Spleen (tissue), 11 donors: ENCODE results near the gene ADCY2. TPM values are rescaled to one million over a fixed set of nuclear protein-coding genes. Genes with fewer than 3 reads are reported as not detected.

Experiments
- DNase-seq: peaks from one replicate; pipeline ENCODE4 v3.0.0-alpha.2; 2020
- H3K27ac ChIP-seq, 8 donors: fragments of 200-600 bp; sonication (generic) in 7 of 8; 1 replicate in 4 of 8; 2 replicates in 4 of 8; pipeline versions ENCODE4 v1.5.0 to v1.8.0; 2016 to 2021; ENCODE audit warnings: inconsistent platforms in 4 of 8, mild to moderate bottlenecking in 4 of 8, moderate library complexity in 1 of 8
- H3K27me3 ChIP-seq, 7 donors: fragments of 200-600 bp; sonication (generic) in 6 of 7; replicated peaks in 1 of 7; 1 replicate in 4 of 7; 2 replicates in 3 of 7; pipeline versions ENCODE4 v1.5.0 to v1.8.0; 2016 to 2021; ENCODE audit warnings: inconsistent platforms in 3 of 7, mild to moderate bottlenecking in 1 of 7
- H3K36me3 ChIP-seq, 6 donors: fragments of 200-600 bp; sonication (generic) in 5 of 6; 1 replicate in 4 of 6; 2 replicates in 2 of 6; pipeline versions ENCODE4 v1.5.0 to v1.8.0; 2016 to 2021; ENCODE audit warnings: inconsistent platforms in 2 of 6
- H3K4me1 ChIP-seq, 6 donors: fragments of 200-600 bp; sonication (generic) in 5 of 6; 1 replicate in 3 of 6; 2 replicates in 3 of 6; pipeline versions ENCODE4 v1.5.0 to v1.8.0; 2016 to 2021; ENCODE audit warnings: inconsistent platforms in 3 of 6
- H3K4me3 ChIP-seq, 8 donors: fragments of 200-600 bp; sonication (generic) in 7 of 8; 1 replicate in 4 of 8; 2 replicates in 4 of 8; pipeline versions ENCODE4 v1.5.0 to v1.8.0; 2016 to 2021; ENCODE audit warnings: inconsistent platforms in 4 of 8, mild to moderate bottlenecking in 4 of 8, moderate library complexity in 2 of 8
- H3K9me3 ChIP-seq, 8 donors: fragments of 200-600 bp; sonication (generic) in 7 of 8; 1 replicate in 4 of 8; 2 replicates in 4 of 8; pipeline versions ENCODE4 v1.5.0 to v1.8.0; 2016 to 2021; ENCODE audit warnings: inconsistent platforms in 4 of 8
- POLR2A ChIP-seq, 3 donors: fragments of 450-650 bp; IDR thresholded peaks; one replicate each; pipeline ENCODE4 v1.5.1; 2017; ENCODE audit warnings: antibody characterized with exemption in 3 of 3, mild to moderate bottlenecking in 1 of 3
- POLR2AphosphoS5 ChIP-seq, 3 donors: sonication (generic); formaldehyde crosslinking; IDR thresholded peaks; one replicate each; pipeline ENCODE4 v1.5.1; 2017; ENCODE audit warnings: antibody characterized with exemption in 3 of 3
- WGBS, 5 donors: extraction: QIAGEN DNeasy Blood & Tissue Kit in 3 of 5; methylation state at CpG; one replicate each; pipeline versions ENCODE4 v1.1.5 to v1.1.7; 2013 to 2018; 5-methylcytosine and 5-hydroxymethylcytosine counted together
- intact Hi-C: fragments of 100-400 bp; cut with DNase I; formaldehyde crosslinking; loops from one replicate; pipeline ENCODE4 v1.15.0; 2023; ENCODE audit warnings: low total_unique reads
- polyA plus RNA-seq, 3 donors: library from polyadenylated mRNA; stranded (reverse); fragments of 200-250 nt; gene quantifications; one replicate each; pipeline ENCODE4 v1.2.1, GENCODE V29; 2013
- total RNA-seq, 7 donors: library from RNA; depleted of rRNA in 3 of 7; stranded (reverse); fragments of >200 nt in 3 of 7; fragmentation: NEBNext Ultra II Directional in 4 of 7; extraction: Animal tissue kit (Norgen Biotek cat#: 25700) in 4 of 7; gene quantifications; one replicate each; pipeline versions ENCODE4 v1.1.0 to v1.2.1, GENCODE V29; 2016 to 2021
- TF ChIP-seq, protein P1 (sequence below), 11 experiments: fragments of 200-600 bp in 7 of 11; fragments of 450-650 bp in 4 of 11; sonication (generic) in 4 of 11; IDR thresholded peaks in 8 of 11; conservative IDR thresholded peaks in 3 of 11; 1 replicate in 7 of 11; 2 replicates in 4 of 11; pipeline versions ENCODE4 v1.4.0 to v1.8.0; 2016 to 2021; ENCODE audit warnings: antibody characterized with exemption in 11 of 11, inconsistent platforms in 4 of 11, mild to moderate bottlenecking in 1 of 11
- donor health status: healthy with polysubstance abuse.
- donor health status: DM: no; HTN: no; CAD: no; lungs with moderate emphysema.
- donor health status: DM: no; HTN: no; CAD: no.
- donor health status: Bipolar disorder and iron deficiency.
- donor health status: healthy.
- donor health status: DM: no; HTN: no; CAD: no.
- donor health status: DM: yes; HTN: yes; CAD: no.

The ADCY2 gene
- total and polyA plus RNA-seq, 10 donors: 0.02 to 1.5 (median 0.18) TPM

DNA sequence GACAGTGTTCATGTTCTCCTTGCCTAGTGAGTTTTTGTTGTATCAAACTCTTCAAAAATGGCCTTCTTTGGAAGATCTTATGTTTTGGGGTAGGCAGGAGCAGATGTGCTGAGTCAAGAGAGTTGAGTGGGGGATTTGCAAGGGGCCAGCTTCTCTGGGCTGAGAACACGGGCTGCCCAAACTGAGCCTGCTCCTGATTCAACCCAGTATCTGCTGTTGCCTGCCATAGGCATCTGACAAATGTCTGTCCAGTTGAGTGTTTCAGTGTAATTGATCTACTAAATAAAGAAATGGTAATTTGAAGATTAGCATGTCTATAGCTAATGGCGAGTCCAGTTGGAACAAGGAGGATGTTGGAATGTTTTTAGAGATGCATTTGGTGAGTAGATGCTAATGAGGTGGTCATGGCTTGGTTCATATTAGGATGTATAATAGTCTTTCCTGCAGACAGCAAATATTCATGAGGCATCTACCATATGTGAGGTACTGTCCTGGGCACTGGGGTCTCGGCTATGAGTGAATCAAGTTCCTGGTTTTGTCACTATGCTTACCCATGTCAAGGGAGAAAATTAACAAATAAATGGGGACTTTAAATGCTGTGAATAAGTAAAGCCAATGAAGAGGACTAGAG lies 119.5 kb downstream of the ADCY2 start:
- WGBS, 5 donors: 71 to 81% (median 78%) methylated on average over 3 of the region's 3 CpGs
- intact Hi-C loops: no loop called here
- no peak for DNase-seq
- no peaks in the 10 kb centered on the region for H3K4me1 ChIP-seq
- H3K27ac ChIP-seq: no peak overlapping the region
- H3K36me3 ChIP-seq: no peaks in the 10 kb centered on the region
- H3K9me3 ChIP-seq: no peaks in the 10 kb centered on the region
- no peaks in the 10 kb centered on the region for H3K27me3 ChIP-seq
- no peak for TF ChIP-seq POLR2A (IDR thresholded peaks at IDR 0.05)
- TF ChIP-seq, protein P1, sequence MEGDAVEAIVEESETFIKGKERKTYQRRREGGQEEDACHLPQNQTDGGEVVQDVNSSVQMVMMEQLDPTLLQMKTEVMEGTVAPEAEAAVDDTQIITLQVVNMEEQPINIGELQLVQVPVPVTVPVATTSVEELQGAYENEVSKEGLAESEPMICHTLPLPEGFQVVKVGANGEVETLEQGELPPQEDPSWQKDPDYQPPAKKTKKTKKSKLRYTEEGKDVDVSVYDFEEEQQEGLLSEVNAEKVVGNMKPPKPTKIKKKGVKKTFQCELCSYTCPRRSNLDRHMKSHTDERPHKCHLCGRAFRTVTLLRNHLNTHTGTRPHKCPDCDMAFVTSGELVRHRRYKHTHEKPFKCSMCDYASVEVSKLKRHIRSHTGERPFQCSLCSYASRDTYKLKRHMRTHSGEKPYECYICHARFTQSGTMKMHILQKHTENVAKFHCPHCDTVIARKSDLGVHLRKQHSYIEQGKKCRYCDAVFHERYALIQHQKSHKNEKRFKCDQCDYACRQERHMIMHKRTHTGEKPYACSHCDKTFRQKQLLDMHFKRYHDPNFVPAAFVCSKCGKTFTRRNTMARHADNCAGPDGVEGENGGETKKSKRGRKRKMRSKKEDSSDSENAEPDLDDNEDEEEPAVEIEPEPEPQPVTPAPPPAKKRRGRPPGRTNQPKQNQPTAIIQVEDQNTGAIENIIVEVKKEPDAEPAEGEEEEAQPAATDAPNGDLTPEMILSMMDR (IDR thresholded peaks at IDR 0.05 in 8 of 11, conservative IDR thresholded peaks at IDR 0.05 in 3 of 11): no peak
- no peak for TF ChIP-seq POLR2AphosphoS5 (IDR thresholded peaks at IDR 0.05)
- no peak overlapping the region for H3K4me3 ChIP-seq

DNA sequence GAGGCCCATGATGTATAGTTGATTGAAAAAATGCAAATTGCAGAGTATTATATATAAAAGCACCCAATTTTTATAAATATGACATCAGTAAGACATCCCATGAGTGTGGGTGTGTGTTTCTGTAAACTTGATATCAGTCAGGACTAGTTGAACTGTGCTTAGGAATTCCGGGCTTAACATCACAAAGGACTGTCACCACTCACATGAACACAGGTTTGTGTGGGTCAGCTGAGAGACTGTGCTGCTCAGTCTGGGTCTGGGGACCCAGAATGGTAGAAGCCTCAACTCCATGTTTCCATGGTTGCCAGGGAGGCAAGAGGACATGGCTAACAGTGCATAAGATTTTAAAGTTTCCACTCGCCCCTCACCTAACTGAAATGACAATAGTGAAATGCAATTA lies 120.3 kb downstream of the ADCY2 start:
- H3K27me3 ChIP-seq: no peaks in the 10 kb centered on the region
- intact Hi-C loops: no loop called here
- no peaks in the 10 kb centered on the region for H3K36me3 ChIP-seq
- H3K27ac ChIP-seq: no peak overlapping the region
- no peaks in the 10 kb centered on the region for H3K4me1 ChIP-seq
- no peak overlapping the region for H3K4me3 ChIP-seq
- DNase-seq: no peak
- no peak for TF ChIP-seq POLR2A (IDR thresholded peaks at IDR 0.05)
- TF ChIP-seq, protein P1 (IDR thresholded peaks at IDR 0.05 in 8 of 11, conservative IDR thresholded peaks at IDR 0.05 in 3 of 11): no peak
- WGBS, 5 donors: 63 to 82% (median 74%) methylated on average over 2 of the region's 2 CpGs
- H3K9me3 ChIP-seq: no peaks in the 10 kb centered on the region

DNA sequence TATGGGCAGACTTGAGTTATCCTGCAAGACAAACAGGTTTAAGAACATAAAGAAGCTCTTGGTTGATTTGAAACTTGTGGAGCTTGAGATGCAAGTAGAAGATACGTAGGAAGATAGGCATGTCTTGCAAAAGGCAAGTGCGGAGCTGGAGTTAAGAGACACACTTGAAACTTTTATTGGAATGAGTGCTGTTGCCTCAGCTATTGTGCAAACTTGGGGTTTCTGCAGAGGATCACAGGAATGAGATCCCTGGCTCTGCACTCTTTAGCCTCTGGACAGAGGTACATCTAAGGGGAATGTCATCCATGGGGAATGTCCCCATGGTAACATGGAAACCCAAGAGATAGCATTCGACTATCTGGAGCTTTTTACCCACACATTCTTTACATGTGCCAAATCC lies 121.1 kb downstream of the ADCY2 start:
- Histone ChIP-seq H3K27me3 (no peaks in the 10 kb centered on the region), H3K4me3 (no peak overlapping the region), H3K4me1 (no peaks in the 10 kb centered on the region), H3K9me3 (no peaks in the 10 kb centered on the region), H3K36me3 (no peaks in the 10 kb centered on the region), H3K27ac (no peak overlapping the region)
- intact Hi-C loops: no loop called here
- no peak for DNase-seq
- WGBS, 5 donors: 75 to 85% (median 76%) methylated on average over 3 of the region's 3 CpGs
- TF ChIP-seq POLR2A (IDR thresholded peaks at IDR 0.05): no peak

DNA sequence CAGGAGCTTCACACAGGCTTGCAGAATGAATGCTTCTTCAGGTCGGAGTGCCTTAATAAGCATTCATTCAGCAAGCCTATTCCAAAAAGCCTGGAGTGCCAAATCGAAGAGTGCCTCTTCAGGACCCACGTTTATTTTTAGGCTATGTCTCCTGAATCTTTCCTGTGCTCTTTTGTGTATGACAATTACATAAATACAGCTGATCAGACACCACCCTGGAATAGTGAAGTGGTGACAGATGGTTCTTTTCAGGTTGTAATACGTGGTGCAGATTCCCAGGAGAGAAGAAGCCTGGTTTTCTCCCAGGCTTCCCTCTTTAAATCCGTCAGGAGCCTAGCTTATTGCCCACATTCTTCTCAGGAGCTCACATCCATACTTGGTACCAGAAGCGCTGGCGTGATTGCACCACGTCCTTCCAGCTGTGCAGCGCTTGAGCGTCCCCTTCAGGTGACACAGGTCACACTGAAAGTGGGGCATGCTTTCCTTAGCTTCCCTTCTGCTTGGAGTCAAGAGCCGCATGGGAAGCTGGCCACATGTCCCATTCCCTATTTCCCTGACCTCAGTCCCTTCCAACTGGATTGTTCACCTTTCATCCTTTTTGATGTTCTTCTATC lies 123.1 kb downstream of the ADCY2 start:
- Histone ChIP-seq H3K27ac (no peak overlapping the region), H3K36me3 (no peaks in the 10 kb centered on the region), H3K4me3 (no peak overlapping the region), H3K9me3 (no peaks in the 10 kb centered on the region), H3K4me1 (no peaks in the 10 kb centered on the region), H3K27me3 (no peaks in the 10 kb centered on the region)
- no peak for TF ChIP-seq POLR2AphosphoS5 (IDR thresholded peaks at IDR 0.05)
- TF ChIP-seq, protein P1 (IDR thresholded peaks at IDR 0.05 in 8 of 11, conservative IDR thresholded peaks at IDR 0.05 in 3 of 11): no peak
- intact Hi-C loops: no loop called here
- DNase-seq: no peak
- WGBS, 5 donors: 57 to 65% (median 61%) methylated on average over 11 of the region's 11 CpGs
